Endothelial cell of umbilical vein (primary cell): Measurements from ENCODE around the gene USP49. TPM values are rescaled to one million over a fixed set of nuclear protein-coding genes. Genes with fewer than 3 reads are reported as not detected.

Source experiments
- BruUV-seq: library from RNA; stranded (reverse); fragments of 400-500 nt; replicated peaks from 2 replicates; lab custom pipeline; 2021; lab: Mats Ljungman, UMichigan
- CTCF ChIA-PET: fragments of 300-600, 350-600 bp; sonication (Branson Sonifier 250); formaldehyde crosslinking; loops from one replicate; lab custom pipeline; 2021; ENCODE audit warnings: antibody characterized with exemption, inconsistent platforms; lab: Charles Lee
- POLR2A ChIA-PET: fragments of 300-600, 350-600 bp; sonication (Branson Sonifier 250); formaldehyde crosslinking; loops from one replicate; lab custom pipeline; 2021; ENCODE audit warnings: antibody characterized with exemption, inconsistent platforms; lab: Charles Lee
- DNase-seq: peaks from one replicate; pipeline ENCODE4 v3.0.0-alpha.2; 2011; ENCODE audit warnings: low read depth, low spot score
- FAIRE-seq: peaks from 2 replicates; lab custom pipeline; 2011; peaks lifted over from hg19 to GRCh38; lab: Jason Lieb, UNC
- H2AFZ ChIP-seq: 2 replicates; pipeline ENCODE4 v1.6.0; 2012; ENCODE audit warnings: low read depth, low read length, control low read depth, inconsistent platforms
- H3K27ac ChIP-seq: 2 replicates; pipeline ENCODE4 v1.5.1; 2011; ENCODE audit warnings: low read depth, mild to moderate bottlenecking, control low read depth, low read length, moderate library complexity; ENCODE audit not compliant: insufficient read depth
- H3K27me3 ChIP-seq, 2 experiments: 2 replicates each; pipeline versions ENCODE4 v1.6.0 to v1.6.1; 2011; ENCODE audit warnings: low read length in 2 of 2, mixed read lengths in 1 of 2; ENCODE audit not compliant: control insufficient read depth in 2 of 2, insufficient read depth in 2 of 2
- H3K36me3 ChIP-seq, 2 experiments: 2 replicates in 1 of 2; 3 replicates in 1 of 2; pipeline ENCODE4 v1.5.1; 2011; ENCODE audit warnings: low read length in 2 of 2, mild to moderate bottlenecking in 1 of 2, moderate library complexity in 1 of 2; ENCODE audit not compliant: control insufficient read depth in 2 of 2, insufficient read depth in 2 of 2; ENCODE audit errors: extremely low read depth in 1 of 2
- H3K4me1 ChIP-seq: 3 replicates; pipeline ENCODE4 v1.5.1; 2011; ENCODE audit warnings: mild to moderate bottlenecking, low read length; ENCODE audit not compliant: control insufficient read depth, insufficient read depth; ENCODE audit errors: extremely low read depth
- H3K4me2 ChIP-seq: 2 replicates; pipeline ENCODE4 v1.6.1; 2011; ENCODE audit warnings: low read length, control low read depth, mixed read lengths; ENCODE audit not compliant: insufficient read depth
- H3K4me3 ChIP-seq, 3 experiments: fragments of 200-600 bp in 1 of 3; sonication (generic), shearing (Covaris generic) in 1 of 3; replicated peaks in 1 of 3; 2 replicates each; pipeline ENCODE4 v1.5.1; 2011 to 2016; ENCODE audit warnings: control low read depth in 3 of 3, low read length in 3 of 3, mild to moderate bottlenecking in 2 of 3, inconsistent platforms in 1 of 3, low read depth in 1 of 3, moderate library complexity in 1 of 3; ENCODE audit not compliant: insufficient read depth in 1 of 3
- H3K79me2 ChIP-seq: 2 replicates; pipeline ENCODE4 v1.6.0; 2012; ENCODE audit warnings: low read length, inconsistent platforms; ENCODE audit not compliant: control insufficient read depth, insufficient read depth
- H3K9ac ChIP-seq: replicated peaks from 2 replicates; pipeline ENCODE3; 2011; ENCODE audit warnings: low read length, control low read depth; ENCODE audit not compliant: insufficient read depth; ENCODE audit errors: extremely low read depth
- H3K9me1 ChIP-seq: replicated peaks from 3 replicates; pipeline ENCODE4 v1.6.0; 2011; ENCODE audit warnings: mild to moderate bottlenecking, low read length; ENCODE audit not compliant: control insufficient read depth, insufficient read depth; ENCODE audit errors: extremely low read depth
- H3K9me3 ChIP-seq: replicated peaks from 2 replicates; pipeline ENCODE4 v1.5.1; 2012; ENCODE audit warnings: low read length, inconsistent platforms; ENCODE audit not compliant: control insufficient read depth, insufficient read depth
- H4K20me1 ChIP-seq: replicated peaks from 2 replicates; pipeline ENCODE3; 2011; ENCODE audit warnings: mild to moderate bottlenecking, low read length; ENCODE audit not compliant: control insufficient read depth, insufficient read depth; ENCODE audit errors: extremely low read depth
- EZH2 ChIP-seq: IDR thresholded peaks from 2 replicates; pipeline ENCODE4 v1.6.1; 2012; ENCODE audit warnings: borderline replicate concordance, low read depth, mild to moderate bottlenecking, moderate library complexity, low read length, inconsistent platforms; ENCODE audit not compliant: severe bottlenecking
- FOS ChIP-seq: IDR thresholded peaks from 2 replicates; pipeline ENCODE4 v1.6.1; 2011; ENCODE audit warnings: mild to moderate bottlenecking, low read length, moderate library complexity, borderline replicate concordance; ENCODE audit not compliant: insufficient read depth
- GATA2 ChIP-seq: IDR thresholded peaks from 2 replicates; pipeline ENCODE4 v1.7.0; 2011; ENCODE audit warnings: low read depth, mild to moderate bottlenecking, moderate library complexity, mixed read lengths, low read length; ENCODE audit not compliant: insufficient read length, insufficient read depth
- JUN ChIP-seq: IDR thresholded peaks from 2 replicates; pipeline ENCODE4 v1.6.1; 2011; ENCODE audit warnings: borderline replicate concordance, low read depth; ENCODE audit not compliant: insufficient read length, insufficient read depth
- MYC ChIP-seq: IDR thresholded peaks from one replicate; pipeline ENCODE4 v1.6.1; 2011; ENCODE audit warnings: mild to moderate bottlenecking, low read depth, low read length
- POLR2A ChIP-seq: IDR thresholded peaks from 2 replicates; pipeline ENCODE4 v1.6.1; 2012; ENCODE audit warnings: low read depth, mild to moderate bottlenecking, control low read depth, low read length
- POLR2AphosphoS5 ChIP-seq: IDR thresholded peaks from 2 replicates; pipeline ENCODE4 v1.6.1; 2012; ENCODE audit warnings: low read depth, mild to moderate bottlenecking, control low read depth, low read length, moderate library complexity; ENCODE audit not compliant: insufficient read depth
- dilution Hi-C: fragments of 300-500 bp; cut with MboI; formaldehyde crosslinking; loops from one replicate; pipeline ENCODE4 v1.15.0; 2019; ENCODE audit warnings: low sequenced_read_pairs; ENCODE audit not compliant: extremely low pct_ligation_motif_present
- intact Hi-C: fragments of 100-400 bp; cut with micrococcal nuclease; formaldehyde crosslinking; loops from one replicate; pipeline ENCODE4 v1.10.0; 2022
- polyA plus RNA-seq, 4 experiments: library from polyadenylated mRNA; depleted of rRNA in 3 of 4; stranded (reverse) in 3 of 4; unstranded in 1 of 4; fragments of >200 nt; gene quantifications; 2 replicates each; pipeline versions ENCODE4 v1.2.1 to v1.2.3, GENCODE V29; 2011 to 2012; ENCODE audit warnings: missing spikeins in 1 of 4
- total RNA-seq: library from RNA; stranded (reverse); gene quantifications from 2 replicates; pipeline ENCODE4 v1.2.3, GENCODE V29; 2021
- TF ChIP-seq, protein P1 (sequence below), 2 donors: IDR thresholded peaks; 1 replicate in 1 of 2; 2 replicates in 1 of 2; pipeline ENCODE4 v1.5.1; 2011; ENCODE audit warnings: low read length in 2 of 2, mild to moderate bottlenecking in 2 of 2, moderate library complexity in 2 of 2, control low read depth in 1 of 2, inconsistent platforms in 1 of 2, low read depth in 1 of 2; ENCODE audit not compliant: insufficient read depth in 1 of 2; ENCODE audit errors: extremely low read depth in 1 of 2
- TF ChIP-seq, protein P2 (sequence below): IDR thresholded peaks from 2 replicates; pipeline ENCODE4 v1.6.1; 2011; ENCODE audit not compliant: insufficient read depth, insufficient read length

Gene USP49
- total and polyA plus RNA-seq, 2 donors (not counting 3 experiments of a cell fraction or from before 2014, with no cell fraction given), result 2.4 to 4.1 TPM

DNA sequence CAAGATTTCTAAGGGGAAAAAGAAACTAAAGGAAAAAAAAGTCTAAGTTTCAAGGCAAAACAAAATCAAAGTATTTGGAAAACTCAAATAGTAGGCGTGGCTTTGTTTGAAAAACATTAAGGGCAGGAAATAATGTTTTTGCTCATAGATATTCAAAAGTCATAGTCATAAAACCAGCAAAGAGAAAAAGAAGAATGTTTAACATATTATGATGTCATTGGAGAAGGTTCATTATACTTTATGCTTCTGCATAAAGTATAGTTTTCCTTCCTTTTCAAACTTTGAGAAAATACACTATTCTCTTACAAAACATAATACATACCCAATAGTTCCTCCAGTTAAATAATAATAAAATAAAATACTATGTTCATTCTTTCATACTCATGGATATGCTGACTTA lies 13.7 kb downstream of the USP49 start:
- dilution Hi-C loops, result no loop called here
- no peaks in the 10 kb centered on the region for H3K36me3 ChIP-seq
- no peak overlapping the region for H3K9ac ChIP-seq
- no TSS peak for BruUV-seq
- H3K9me3 ChIP-seq, result no peaks in the 10 kb centered on the region
- FAIRE-seq (no peak), DNase-seq (no peak)
- H3K27me3 ChIP-seq, result no peaks in the 10 kb centered on the region
- no peak overlapping the region for H3K27ac ChIP-seq
- intact Hi-C loops, result no loop called here
- no peaks in the 10 kb centered on the region for H3K9me1 ChIP-seq
- no peaks in the 10 kb centered on the region for H3K4me1 ChIP-seq
- no peak overlapping the region for H3K4me2 ChIP-seq
- ChIA-PET POLR2A (no interaction called here), CTCF (interaction anchor here (2.2 kb wide), 1 partner anchor 34 kb away, joined by 7 read pairs; no protein-coding TSS in a partner anchor)
- TF ChIP-seq EZH2 (no peak), MYC (no peak), GATA2 (no peak), FOS (no peak), JUN (no peak), POLR2A (no peak), POLR2AphosphoS5 (no peak)
- TF ChIP-seq, protein P1, sequence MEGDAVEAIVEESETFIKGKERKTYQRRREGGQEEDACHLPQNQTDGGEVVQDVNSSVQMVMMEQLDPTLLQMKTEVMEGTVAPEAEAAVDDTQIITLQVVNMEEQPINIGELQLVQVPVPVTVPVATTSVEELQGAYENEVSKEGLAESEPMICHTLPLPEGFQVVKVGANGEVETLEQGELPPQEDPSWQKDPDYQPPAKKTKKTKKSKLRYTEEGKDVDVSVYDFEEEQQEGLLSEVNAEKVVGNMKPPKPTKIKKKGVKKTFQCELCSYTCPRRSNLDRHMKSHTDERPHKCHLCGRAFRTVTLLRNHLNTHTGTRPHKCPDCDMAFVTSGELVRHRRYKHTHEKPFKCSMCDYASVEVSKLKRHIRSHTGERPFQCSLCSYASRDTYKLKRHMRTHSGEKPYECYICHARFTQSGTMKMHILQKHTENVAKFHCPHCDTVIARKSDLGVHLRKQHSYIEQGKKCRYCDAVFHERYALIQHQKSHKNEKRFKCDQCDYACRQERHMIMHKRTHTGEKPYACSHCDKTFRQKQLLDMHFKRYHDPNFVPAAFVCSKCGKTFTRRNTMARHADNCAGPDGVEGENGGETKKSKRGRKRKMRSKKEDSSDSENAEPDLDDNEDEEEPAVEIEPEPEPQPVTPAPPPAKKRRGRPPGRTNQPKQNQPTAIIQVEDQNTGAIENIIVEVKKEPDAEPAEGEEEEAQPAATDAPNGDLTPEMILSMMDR (IDR thresholded peaks at IDR 0.05; ENCODE audit: extremely low read depth in 1 of 2, insufficient read depth in 1 of 2, low read depth in 1 of 2, low read length in 2 of 2), result no peak
- TF ChIP-seq, protein P2, sequence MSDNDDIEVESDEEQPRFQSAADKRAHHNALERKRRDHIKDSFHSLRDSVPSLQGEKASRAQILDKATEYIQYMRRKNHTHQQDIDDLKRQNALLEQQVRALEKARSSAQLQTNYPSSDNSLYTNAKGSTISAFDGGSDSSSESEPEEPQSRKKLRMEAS, result no peak
- no peaks in the 10 kb centered on the region for H3K79me2 ChIP-seq
- H4K20me1 ChIP-seq, result no peaks in the 10 kb centered on the region
- H3K4me3 ChIP-seq, result no peak overlapping the region
- H2AFZ ChIP-seq, result no peak overlapping the region
